Activated T-helper 17 cell treated with anti-CD3 and anti-CD28 coated beads, Interleukin-2, amount 50 U/mL, for 72 hours (primary cell): ENCODE data around the gene CCDC106. TPM values are rescaled to one million over a fixed set of nuclear protein-coding genes. Genes with fewer than 3 reads are reported as not detected.
A peak's percentile ranks its signal among the peaks of the same experiment; 100 is the strongest.

ENCODE experiments used
- ATAC-seq: fragments of 150-1000 bp; cut with Tn5 transposase; replicated peaks from 2 replicates; pipeline ENCODE4 v1.10.0; 2021; ENCODE audit warnings: mild to moderate bottlenecking, moderate library complexity
- H3K27ac Mint-ChIP-seq: one replicate; pipeline ENCODE4 v1.8.0; 2022; ENCODE audit warnings: mixed read lengths
- H3K27me3 Mint-ChIP-seq: one replicate; pipeline ENCODE4 v1.8.0; 2022; ENCODE audit warnings: mixed read lengths
- H3K36me3 Mint-ChIP-seq: one replicate; pipeline ENCODE4 v1.8.0; 2022; ENCODE audit warnings: low read depth, mild to moderate bottlenecking, mixed read lengths
- H3K4me1 Mint-ChIP-seq: one replicate; pipeline ENCODE4 v1.8.0; 2022; ENCODE audit warnings: mixed read lengths
- H3K4me3 Mint-ChIP-seq: one replicate; pipeline ENCODE4 v1.8.0; 2022; ENCODE audit warnings: mild to moderate bottlenecking, mixed read lengths
- H3K9me3 Mint-ChIP-seq: one replicate; pipeline ENCODE4 v1.8.0; 2022; ENCODE audit warnings: mixed read lengths
- total RNA-seq, 2 donors: library from RNA; stranded (reverse); gene quantifications; one replicate each; pipeline ENCODE4 v1.2.3, GENCODE V29; 2022

The CCDC106 gene
- total RNA-seq, 2 donors from 2014 or later: 2.4 to 2.6 TPM

- no peak for ATAC-seq
- no peaks in the 10 kb centered on the region for H3K27me3 Mint-ChIP-seq
- no peaks in the 10 kb centered on the region for H3K9me3 Mint-ChIP-seq
- H3K36me3 Mint-ChIP-seq: peaks cover 89% of the 10 kb centered on the region
- H3K27ac Mint-ChIP-seq: peak overlapping the region; percentile 86
- H3K4me1 Mint-ChIP-seq: peaks cover 26% of the 10 kb centered on the region
- peak overlapping the region; percentile 93 for H3K4me3 Mint-ChIP-seq
Measured at GRCh38 chr19:55658846-55659459, 10.9 kb downstream of the CCDC106 start.

GRCh38 chr19:55659822-55660221 lies 11.8 kb downstream of the CCDC106 start:
- ATAC-seq: no peak
- H3K27me3 Mint-ChIP-seq: no peaks in the 10 kb centered on the region
- peaks cover 90% of the 10 kb centered on the region for H3K36me3 Mint-ChIP-seq
- peak overlapping the region; percentile 93 for H3K4me3 Mint-ChIP-seq
- H3K27ac Mint-ChIP-seq: peak overlapping the region; percentile 86
- no peaks in the 10 kb centered on the region for H3K9me3 Mint-ChIP-seq
- H3K4me1 Mint-ChIP-seq: peaks cover 26% of the 10 kb centered on the region

- no peak for ATAC-seq
- peak overlapping the region; percentile 86 for H3K27ac Mint-ChIP-seq
- no peak overlapping the region for H3K4me3 Mint-ChIP-seq
- H3K4me1 Mint-ChIP-seq: peaks cover 26% of the 10 kb centered on the region
- no peaks in the 10 kb centered on the region for H3K27me3 Mint-ChIP-seq
- H3K9me3 Mint-ChIP-seq: no peaks in the 10 kb centered on the region
- peaks cover 92% of the 10 kb centered on the region for H3K36me3 Mint-ChIP-seq
Measured at GRCh38 chr19:55660404-55660803, 12.4 kb downstream of the CCDC106 start.

GRCh38 chr19:55660991-55661390 lies 13.0 kb downstream of the CCDC106 start:
- H3K27ac Mint-ChIP-seq: peak overlapping the region; percentile 86
- peaks cover 92% of the 10 kb centered on the region for H3K36me3 Mint-ChIP-seq
- no peak overlapping the region for H3K4me3 Mint-ChIP-seq
- no peaks in the 10 kb centered on the region for H3K27me3 Mint-ChIP-seq
- no peak for ATAC-seq
- peaks cover 26% of the 10 kb centered on the region for H3K4me1 Mint-ChIP-seq
- H3K9me3 Mint-ChIP-seq: no peaks in the 10 kb centered on the region

- no peak for ATAC-seq
- H3K36me3 Mint-ChIP-seq: peaks cover 92% of the 10 kb centered on the region
Measured at GRCh38 chr19:55661826-55662225, 13.8 kb downstream of the CCDC106 start.

GRCh38 chr19:55663846-55664536 lies 16.0 kb downstream of the CCDC106 start:
- no peaks in the 10 kb centered on the region for H3K27me3 Mint-ChIP-seq
- H3K9me3 Mint-ChIP-seq: no peaks in the 10 kb centered on the region
- peaks cover 18% of the 10 kb centered on the region for H3K4me1 Mint-ChIP-seq
- no peak overlapping the region for H3K4me3 Mint-ChIP-seq
- peak overlapping the region; percentile 11 for H3K27ac Mint-ChIP-seq
- H3K36me3 Mint-ChIP-seq: peaks cover 100% of the 10 kb centered on the region
- no peak for ATAC-seq

More at GRCh38 chr19:55661826-55662225, 13.8 kb downstream of the CCDC106 start:
- Mint-ChIP-seq H3K27ac (peak overlapping the region; percentile 67), H3K9me3 (no peaks in the 10 kb centered on the region), H3K4me3 (no peak overlapping the region), H3K27me3 (no peaks in the 10 kb centered on the region), H3K4me1 (peaks cover 26% of the 10 kb centered on the region)

- Mint-ChIP-seq H3K36me3 (peaks cover 100% of the 10 kb centered on the region), H3K9me3 (no peaks in the 10 kb centered on the region), H3K27me3 (no peaks in the 10 kb centered on the region), H3K27ac (peak overlapping the region; percentile 29), H3K4me3 (no peak overlapping the region), H3K4me1 (peaks cover 16% of the 10 kb centered on the region)
- ATAC-seq: no peak
Measured at GRCh38 chr19:55666343-55667005, 18.5 kb downstream of the CCDC106 start.

GRCh38 chr19:55667006-55667381 lies 19.0 kb downstream of the CCDC106 start:
- H3K36me3 Mint-ChIP-seq: peaks cover 100% of the 10 kb centered on the region
- H3K27ac Mint-ChIP-seq: peak overlapping the region; percentile 29
- no peaks in the 10 kb centered on the region for H3K27me3 Mint-ChIP-seq
- H3K9me3 Mint-ChIP-seq: no peaks in the 10 kb centered on the region
- peaks cover 12% of the 10 kb centered on the region for H3K4me1 Mint-ChIP-seq
- no peak overlapping the region for H3K4me3 Mint-ChIP-seq
- no peak for ATAC-seq

- Mint-ChIP-seq H3K4me1 (peaks cover 11% of the 10 kb centered on the region), H3K9me3 (no peaks in the 10 kb centered on the region), H3K36me3 (peaks cover 100% of the 10 kb centered on the region), H3K27ac (no peak overlapping the region), H3K4me3 (no peak overlapping the region), H3K27me3 (no peaks in the 10 kb centered on the region)
- no peak for ATAC-seq
Measured at GRCh38 chr19:55667511-55667910, 19.5 kb downstream of the CCDC106 start.

- no peak overlapping the region for H3K4me3 Mint-ChIP-seq
- peaks cover 7% of the 10 kb centered on the region for H3K4me1 Mint-ChIP-seq
- peaks cover 100% of the 10 kb centered on the region for H3K36me3 Mint-ChIP-seq
- no peak for ATAC-seq
- no peaks in the 10 kb centered on the region for H3K27me3 Mint-ChIP-seq
- no peaks in the 10 kb centered on the region for H3K9me3 Mint-ChIP-seq
- no peak overlapping the region for H3K27ac Mint-ChIP-seq
Measured at GRCh38 chr19:55667958-55668357, 19.9 kb downstream of the CCDC106 start.

GRCh38 chr19:55668603-55669348 lies 20.8 kb downstream of the CCDC106 start:
- H3K27ac Mint-ChIP-seq: no peak overlapping the region

GRCh38 chr19:55669418-55670279 lies 21.6 kb downstream of the CCDC106 start:
- Mint-ChIP-seq H3K4me3 (no peak overlapping the region), H3K9me3 (no peaks in the 10 kb centered on the region), H3K36me3 (peaks cover 100% of the 10 kb centered on the region), H3K27me3 (no peaks in the 10 kb centered on the region), H3K4me1 (peaks cover 13% of the 10 kb centered on the region), H3K27ac (no peak overlapping the region)
- no peak for ATAC-seq

More at GRCh38 chr19:55668603-55669348, 20.8 kb downstream of the CCDC106 start:
- Mint-ChIP-seq H3K4me1 (peaks cover 13% of the 10 kb centered on the region), H3K9me3 (no peaks in the 10 kb centered on the region), H3K4me3 (no peak overlapping the region), H3K27me3 (no peaks in the 10 kb centered on the region), H3K36me3 (peaks cover 100% of the 10 kb centered on the region)
- ATAC-seq: no peak

- no peak for ATAC-seq
- H3K27ac Mint-ChIP-seq: no peak overlapping the region
- no peaks in the 10 kb centered on the region for H3K27me3 Mint-ChIP-seq
- no peaks in the 10 kb centered on the region for H3K9me3 Mint-ChIP-seq
- H3K4me3 Mint-ChIP-seq: no peak overlapping the region
- peaks cover 96% of the 10 kb centered on the region for H3K36me3 Mint-ChIP-seq
- H3K4me1 Mint-ChIP-seq: peaks cover 13% of the 10 kb centered on the region
Measured at GRCh38 chr19:55670280-55671053, 22.5 kb downstream of the CCDC106 start.
